ENCODE data around the gene GRIP1.

GRIP1 gene

DNA sequence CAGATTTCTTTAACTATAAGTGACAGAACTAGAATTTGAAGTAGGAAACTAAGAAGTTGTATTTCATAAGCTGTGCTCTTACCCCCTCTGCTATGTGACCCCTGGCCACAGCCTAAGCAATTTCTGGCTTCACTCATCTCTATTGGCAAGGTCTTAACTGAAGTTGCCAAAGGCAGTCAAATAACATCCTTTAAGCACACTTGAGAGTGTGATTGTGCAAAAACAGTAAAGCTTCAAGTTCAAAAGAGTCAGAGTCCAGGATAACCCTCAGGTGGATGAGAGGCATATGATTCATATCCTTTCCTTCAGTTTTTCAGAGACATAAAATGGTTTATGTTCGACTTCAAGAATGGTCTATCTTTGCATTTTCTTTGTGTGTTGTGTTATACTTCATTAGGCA is 45.2 kb downstream of the GRIP1 start:
- no peaks in the 10 kb centered on the region for H3K36me3 ChIP-seq (replicated peaks; ENCODE audit: insufficient read depth, low read length)
- DNase-seq, result no peak
- H3K9me2 ChIP-seq (replicated peaks; ENCODE audit: insufficient read depth, low read length), result no peaks in the 10 kb centered on the region
- H4K20me1 ChIP-seq (ENCODE audit: insufficient read depth, low read length), result no peaks in the 10 kb centered on the region
- no peaks in the 10 kb centered on the region for H3K9me3 ChIP-seq (replicated peaks; ENCODE audit: insufficient read depth, low read length)
- TF ChIP-seq, protein P1, sequence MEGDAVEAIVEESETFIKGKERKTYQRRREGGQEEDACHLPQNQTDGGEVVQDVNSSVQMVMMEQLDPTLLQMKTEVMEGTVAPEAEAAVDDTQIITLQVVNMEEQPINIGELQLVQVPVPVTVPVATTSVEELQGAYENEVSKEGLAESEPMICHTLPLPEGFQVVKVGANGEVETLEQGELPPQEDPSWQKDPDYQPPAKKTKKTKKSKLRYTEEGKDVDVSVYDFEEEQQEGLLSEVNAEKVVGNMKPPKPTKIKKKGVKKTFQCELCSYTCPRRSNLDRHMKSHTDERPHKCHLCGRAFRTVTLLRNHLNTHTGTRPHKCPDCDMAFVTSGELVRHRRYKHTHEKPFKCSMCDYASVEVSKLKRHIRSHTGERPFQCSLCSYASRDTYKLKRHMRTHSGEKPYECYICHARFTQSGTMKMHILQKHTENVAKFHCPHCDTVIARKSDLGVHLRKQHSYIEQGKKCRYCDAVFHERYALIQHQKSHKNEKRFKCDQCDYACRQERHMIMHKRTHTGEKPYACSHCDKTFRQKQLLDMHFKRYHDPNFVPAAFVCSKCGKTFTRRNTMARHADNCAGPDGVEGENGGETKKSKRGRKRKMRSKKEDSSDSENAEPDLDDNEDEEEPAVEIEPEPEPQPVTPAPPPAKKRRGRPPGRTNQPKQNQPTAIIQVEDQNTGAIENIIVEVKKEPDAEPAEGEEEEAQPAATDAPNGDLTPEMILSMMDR (IDR thresholded peaks at IDR 0.05; ENCODE audit: low read length), result no peak
- TF ChIP-seq EZH2 (optimal IDR thresholded peaks at IDR 0.05; ENCODE audit: low read depth, low read length) (no peak), EZH2phosphoT487 (IDR thresholded peaks at IDR 0.05; ENCODE audit: low read length) (no peak)
- H3K9ac ChIP-seq (ENCODE audit: low read length), result no peak overlapping the region
- no peak overlapping the region for H2AFZ ChIP-seq (ENCODE audit: low read length)
- peaks cover 9% of the 10 kb centered on the region for H3K4me1 ChIP-seq (ENCODE audit: low read length)
- H3K79me2 ChIP-seq (ENCODE audit: low read length), result no peaks in the 10 kb centered on the region
- no peak overlapping the region for H3K27ac ChIP-seq (ENCODE audit: low read length)
- H3K4me2 ChIP-seq (ENCODE audit: low read depth, low read length), result no peak overlapping the region
- H3K27me3 ChIP-seq (replicated peaks; ENCODE audit: insufficient read depth, low read length), result no peaks in the 10 kb centered on the region
- no peak overlapping the region for H3K4me3 ChIP-seq (ENCODE audit: low read length)
- no peaks in the 10 kb centered on the region for H3F3A ChIP-seq (ENCODE audit: insufficient read depth, low read length)

DNA sequence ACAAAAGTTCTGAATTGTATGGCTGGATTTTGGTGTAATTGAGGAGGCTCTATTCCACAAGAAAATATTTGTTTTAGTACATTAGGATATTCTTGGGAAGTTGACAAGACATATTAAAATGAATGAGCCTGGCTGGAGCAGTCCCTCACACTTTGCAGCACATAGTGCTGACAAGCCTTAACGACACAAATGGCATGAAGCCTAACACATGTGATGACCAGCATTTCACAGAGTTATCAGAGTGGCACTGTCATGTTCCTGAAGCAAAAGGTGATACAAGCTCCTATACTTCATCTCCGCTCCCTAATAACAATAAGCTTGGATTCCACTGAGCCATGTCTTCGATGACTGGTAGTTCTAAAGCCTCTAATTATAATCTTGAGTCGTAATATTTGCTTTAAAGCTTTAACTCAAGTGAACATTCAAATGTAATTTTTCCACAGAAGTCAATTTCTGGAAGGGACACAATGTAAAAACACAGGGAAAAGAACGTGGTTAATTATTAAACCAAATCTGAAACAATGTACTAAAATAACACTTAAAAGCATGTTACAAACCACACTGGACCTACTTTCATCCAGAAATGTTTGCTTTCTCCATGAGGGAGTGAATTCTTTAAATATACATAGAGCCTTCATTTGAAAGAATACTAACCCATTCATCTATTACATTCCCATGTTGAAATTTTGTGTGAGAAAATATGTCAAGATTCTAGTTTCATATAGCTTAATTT is 49.6 kb downstream of the GRIP1 start:
- Histone ChIP-seq H2AFZ (ENCODE audit: low read length) (no peak overlapping the region), H3F3A (ENCODE audit: insufficient read depth, low read length) (no peaks in the 10 kb centered on the region), H3K27ac (ENCODE audit: low read length) (no peak overlapping the region), H3K9me2 (replicated peaks; ENCODE audit: insufficient read depth, low read length) (no peaks in the 10 kb centered on the region), H3K36me3 (replicated peaks; ENCODE audit: insufficient read depth, low read length) (no peaks in the 10 kb centered on the region), H3K4me1 (ENCODE audit: low read length) (peaks cover 26% of the 10 kb centered on the region), H3K4me2 (ENCODE audit: low read depth, low read length) (peak overlapping the region; percentile 5; the same call in 1 of the 2 replicates), H3K27me3 (replicated peaks; ENCODE audit: insufficient read depth, low read length) (no peaks in the 10 kb centered on the region), H3K79me2 (ENCODE audit: low read length) (no peaks in the 10 kb centered on the region), H4K20me1 (ENCODE audit: insufficient read depth, low read length) (no peaks in the 10 kb centered on the region), H3K4me3 (ENCODE audit: low read length) (no peak overlapping the region), H3K9ac (ENCODE audit: low read length) (no peak overlapping the region), H3K9me3 (replicated peaks; ENCODE audit: insufficient read depth, low read length) (no peaks in the 10 kb centered on the region)
- TF ChIP-seq, protein P1 (IDR thresholded peaks at IDR 0.05; ENCODE audit: low read length), result no peak
- TF ChIP-seq EZH2 (optimal IDR thresholded peaks at IDR 0.05; ENCODE audit: low read depth, low read length) (no peak), EZH2phosphoT487 (IDR thresholded peaks at IDR 0.05; ENCODE audit: low read length) (no peak)
- no peak for DNase-seq

DNA sequence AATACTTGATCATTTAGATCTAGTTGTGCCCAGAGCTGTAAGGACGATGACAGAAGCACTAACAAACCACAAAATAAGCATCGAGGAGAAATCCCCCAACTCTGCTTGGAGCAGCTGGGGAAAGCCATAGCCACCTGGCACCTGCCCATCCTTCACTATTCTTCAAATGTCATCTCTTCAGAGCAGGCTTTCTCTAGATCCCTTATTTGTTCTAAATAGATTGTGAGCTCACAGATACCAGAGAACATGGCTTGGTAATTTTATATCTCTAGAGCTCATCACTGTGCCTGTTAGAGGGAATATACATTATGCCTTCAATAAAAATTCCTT is 50.9 kb downstream of the GRIP1 start:
- TF ChIP-seq, protein P1 (IDR thresholded peaks at IDR 0.05; ENCODE audit: low read length), result no peak
- TF ChIP-seq EZH2phosphoT487 (IDR thresholded peaks at IDR 0.05; ENCODE audit: low read length), result no peak
- no peak for TF ChIP-seq EZH2 (optimal IDR thresholded peaks at IDR 0.05; ENCODE audit: low read depth, low read length)
- DNase-seq, result no peak
- peaks cover 29% of the 10 kb centered on the region for H3K4me1 ChIP-seq (ENCODE audit: low read length)
- no peaks in the 10 kb centered on the region for H3K9me3 ChIP-seq (replicated peaks; ENCODE audit: insufficient read depth, low read length)
- H3K27ac ChIP-seq (ENCODE audit: low read length), result no peak overlapping the region
- no peaks in the 10 kb centered on the region for H3K27me3 ChIP-seq (replicated peaks; ENCODE audit: insufficient read depth, low read length)
- H3K36me3 ChIP-seq (replicated peaks; ENCODE audit: insufficient read depth, low read length), result no peaks in the 10 kb centered on the region
- no peak overlapping the region for H2AFZ ChIP-seq (ENCODE audit: low read length)
- H3F3A ChIP-seq (ENCODE audit: insufficient read depth, low read length), result no peaks in the 10 kb centered on the region
- H3K4me2 ChIP-seq (ENCODE audit: low read depth, low read length), result no peak overlapping the region
- no peaks in the 10 kb centered on the region for H4K20me1 ChIP-seq (ENCODE audit: insufficient read depth, low read length)
- no peaks in the 10 kb centered on the region for H3K9me2 ChIP-seq (replicated peaks; ENCODE audit: insufficient read depth, low read length)
- H3K9ac ChIP-seq (ENCODE audit: low read length), result no peak overlapping the region
- H3K79me2 ChIP-seq (ENCODE audit: low read length), result no peaks in the 10 kb centered on the region
- H3K4me3 ChIP-seq (ENCODE audit: low read length), result no peak overlapping the region
